ENCODE data around the gene SCAF1. TPM values are rescaled to one million over a fixed set of nuclear protein-coding genes. Genes with fewer than 3 reads are reported as not detected.

Gene SCAF1
- total RNA-seq, 1 experiment from 2014 or later, result 37.0 TPM

GRCh38 chr19:49651029-49651819 is 9.2 kb downstream of the SCAF1 start:
- peak; percentile 59 for DNase-seq
- no peaks in the 10 kb centered on the region for H3K27me3 ChIP-seq (ENCODE audit: control insufficient read depth, insufficient read depth, low read length)
- H3K4me3 ChIP-seq (ENCODE audit: insufficient read depth, low read depth, low read length), result no peak overlapping the region
- peaks cover 30% of the 10 kb centered on the region for H3K36me3 ChIP-seq (replicated peaks; ENCODE audit: control insufficient read depth, insufficient read depth, low read length)

GRCh38 chr19:49651820-49652550 is 10.0 kb downstream of the SCAF1 start:
- peaks cover 30% of the 10 kb centered on the region for H3K36me3 ChIP-seq (replicated peaks; ENCODE audit: control insufficient read depth, insufficient read depth, low read length)
- no peak overlapping the region for H3K4me3 ChIP-seq (ENCODE audit: insufficient read depth, low read depth, low read length)
- DNase-seq, result peak; percentile 64
- H3K27me3 ChIP-seq (ENCODE audit: control insufficient read depth, insufficient read depth, low read length), result no peaks in the 10 kb centered on the region

- no peak for DNase-seq
- Histone ChIP-seq H3K27me3 (ENCODE audit: control insufficient read depth, insufficient read depth, low read length) (no peaks in the 10 kb centered on the region), H3K36me3 (replicated peaks; ENCODE audit: control insufficient read depth, insufficient read depth, low read length) (peaks cover 28% of the 10 kb centered on the region), H3K4me3 (ENCODE audit: insufficient read depth, low read depth, low read length) (no peak overlapping the region)
Measured at GRCh38 chr19:49652551-49653465, 10.8 kb downstream of the SCAF1 start.

- no peak for DNase-seq
- H3K36me3 ChIP-seq (replicated peaks; ENCODE audit: control insufficient read depth, insufficient read depth, low read length), result peaks cover 28% of the 10 kb centered on the region
- no peaks in the 10 kb centered on the region for H3K27me3 ChIP-seq (ENCODE audit: control insufficient read depth, insufficient read depth, low read length)
- H3K4me3 ChIP-seq (ENCODE audit: insufficient read depth, low read depth, low read length), result no peak overlapping the region
Measured at GRCh38 chr19:49653466-49653806, 11.4 kb downstream of the SCAF1 start.

GRCh38 chr19:49654581-49654980 is 12.6 kb downstream of the SCAF1 start:
- Histone ChIP-seq H3K27me3 (ENCODE audit: control insufficient read depth, insufficient read depth, low read length) (no peaks in the 10 kb centered on the region), H3K36me3 (replicated peaks; ENCODE audit: control insufficient read depth, insufficient read depth, low read length) (peaks cover 36% of the 10 kb centered on the region), H3K4me3 (ENCODE audit: insufficient read depth, low read depth, low read length) (no peak overlapping the region)
- no peak for DNase-seq

GRCh38 chr19:49655570-49656455 is 13.8 kb downstream of the SCAF1 start:
- peaks cover 37% of the 10 kb centered on the region for H3K36me3 ChIP-seq (replicated peaks; ENCODE audit: control insufficient read depth, insufficient read depth, low read length)
- no peaks in the 10 kb centered on the region for H3K27me3 ChIP-seq (ENCODE audit: control insufficient read depth, insufficient read depth, low read length)

GRCh38 chr19:49656456-49657109 is 14.6 kb downstream of the SCAF1 start:
- H3K4me3 ChIP-seq (ENCODE audit: insufficient read depth, low read depth, low read length), result no peak overlapping the region
- H3K36me3 ChIP-seq (replicated peaks; ENCODE audit: control insufficient read depth, insufficient read depth, low read length), result peaks cover 43% of the 10 kb centered on the region

More at GRCh38 chr19:49655570-49656455, 13.8 kb downstream of the SCAF1 start:
- no peak for DNase-seq
- H3K4me3 ChIP-seq (ENCODE audit: insufficient read depth, low read depth, low read length), result no peak overlapping the region

GRCh38 chr19:49657493-49658138 is 15.6 kb downstream of the SCAF1 start:
- H3K36me3 ChIP-seq (replicated peaks; ENCODE audit: control insufficient read depth, insufficient read depth, low read length), result peaks cover 52% of the 10 kb centered on the region

More at GRCh38 chr19:49656456-49657109, 14.6 kb downstream of the SCAF1 start:
- no peaks in the 10 kb centered on the region for H3K27me3 ChIP-seq (ENCODE audit: control insufficient read depth, insufficient read depth, low read length)
- no peak for DNase-seq

GRCh38 chr19:49658139-49658517 is 16.1 kb downstream of the SCAF1 start:
- H3K27me3 ChIP-seq (ENCODE audit: control insufficient read depth, insufficient read depth, low read length), result no peaks in the 10 kb centered on the region
- no peak overlapping the region for H3K4me3 ChIP-seq (ENCODE audit: insufficient read depth, low read depth, low read length)
- DNase-seq, result no peak
- H3K36me3 ChIP-seq (replicated peaks; ENCODE audit: control insufficient read depth, insufficient read depth, low read length), result peaks cover 57% of the 10 kb centered on the region

More at GRCh38 chr19:49657493-49658138, 15.6 kb downstream of the SCAF1 start:
- Histone ChIP-seq H3K4me3 (ENCODE audit: insufficient read depth, low read depth, low read length) (no peak overlapping the region), H3K27me3 (ENCODE audit: control insufficient read depth, insufficient read depth, low read length) (no peaks in the 10 kb centered on the region)
- no peak for DNase-seq

GRCh38 chr19:49658566-49659442 is 16.8 kb downstream of the SCAF1 start:
- Histone ChIP-seq H3K36me3 (replicated peaks; ENCODE audit: control insufficient read depth, insufficient read depth, low read length) (peaks cover 56% of the 10 kb centered on the region), H3K4me3 (ENCODE audit: insufficient read depth, low read depth, low read length) (no peak overlapping the region), H3K27me3 (ENCODE audit: control insufficient read depth, insufficient read depth, low read length) (no peaks in the 10 kb centered on the region)
- no peak for DNase-seq

GRCh38 chr19:49660338-49660961 is 18.4 kb downstream of the SCAF1 start:
- no peak for DNase-seq
- Histone ChIP-seq H3K36me3 (replicated peaks; ENCODE audit: control insufficient read depth, insufficient read depth, low read length) (peaks cover 46% of the 10 kb centered on the region), H3K4me3 (ENCODE audit: insufficient read depth, low read depth, low read length) (no peak overlapping the region), H3K27me3 (ENCODE audit: control insufficient read depth, insufficient read depth, low read length) (no peaks in the 10 kb centered on the region)

- no peak for DNase-seq
- Histone ChIP-seq H3K4me3 (ENCODE audit: insufficient read depth, low read depth, low read length) (no peak overlapping the region), H3K27me3 (ENCODE audit: control insufficient read depth, insufficient read depth, low read length) (no peaks in the 10 kb centered on the region), H3K36me3 (replicated peaks; ENCODE audit: control insufficient read depth, insufficient read depth, low read length) (peaks cover 41% of the 10 kb centered on the region)
Measured at GRCh38 chr19:49662011-49662410, 20.0 kb downstream of the SCAF1 start.

Measured in H7 (cell line).